ENCODE results near the gene LARGE1.

LARGE1 gene

GRCh38 chr22:33274214-33275072, 645.8 kb downstream of the LARGE1 start:
- no peak for DNase-seq

DNA sequence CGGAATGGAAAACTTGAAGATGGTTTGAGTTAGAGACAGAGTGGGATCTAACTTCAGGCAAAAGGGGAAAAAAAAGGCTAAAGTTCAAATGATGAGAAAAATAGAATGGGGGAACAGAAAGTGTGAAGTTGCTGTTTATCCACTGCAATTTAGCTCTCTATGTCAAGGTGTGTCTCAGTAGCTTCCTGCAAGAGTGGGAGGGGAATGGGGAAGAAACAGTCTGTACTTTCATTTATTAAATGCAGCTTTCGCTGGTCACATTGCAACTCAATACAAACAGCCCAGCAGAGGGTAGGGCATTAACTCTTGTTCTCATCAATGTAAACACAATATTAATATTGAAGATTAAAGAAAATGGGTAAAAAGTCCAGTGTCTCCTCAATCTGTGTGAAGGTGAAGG, 647.4 kb downstream of the LARGE1 start:
- DNase-seq, result no peak

- no peak for DNase-seq
These were observed 648.1 kb downstream of the LARGE1 start for GRCh38 chr22:33272180-33272579.

DNA sequence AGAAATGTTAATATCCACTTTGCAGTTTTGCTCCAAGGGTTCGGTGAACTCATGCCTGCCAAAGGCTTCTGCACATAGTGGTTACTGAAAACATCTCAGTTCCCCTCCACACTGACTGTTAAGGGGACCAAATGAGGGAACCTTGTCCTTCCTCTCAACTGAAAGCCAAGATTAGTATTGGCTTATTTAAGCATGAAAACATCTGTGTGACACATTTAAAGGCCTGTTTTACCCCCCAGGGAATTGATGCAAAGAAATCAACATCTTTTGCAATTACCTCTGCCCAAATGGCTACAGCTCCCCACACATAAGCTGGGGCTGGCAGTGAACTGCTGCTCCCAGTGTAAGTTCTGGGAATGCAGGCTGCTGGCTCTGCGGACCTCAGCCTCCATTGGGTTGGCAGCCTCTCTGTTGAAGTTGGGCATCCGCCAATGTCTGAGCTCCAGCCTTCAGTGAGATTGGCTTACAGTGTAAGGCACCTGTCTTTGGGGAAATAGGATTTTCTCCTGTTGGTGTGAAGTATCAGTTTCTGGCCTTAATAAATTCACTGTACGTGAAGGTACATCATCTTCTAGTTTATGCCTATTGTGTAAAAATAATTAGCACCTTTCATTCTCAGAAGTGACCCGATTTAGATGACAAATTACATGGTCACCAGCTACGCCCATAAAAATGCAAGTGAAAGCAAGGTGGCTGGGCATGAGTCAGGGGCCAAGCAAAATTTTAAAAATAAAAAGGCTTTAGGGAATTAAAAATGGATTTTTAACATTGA, 648.7 kb downstream of the LARGE1 start:
- no peak for DNase-seq

DNA sequence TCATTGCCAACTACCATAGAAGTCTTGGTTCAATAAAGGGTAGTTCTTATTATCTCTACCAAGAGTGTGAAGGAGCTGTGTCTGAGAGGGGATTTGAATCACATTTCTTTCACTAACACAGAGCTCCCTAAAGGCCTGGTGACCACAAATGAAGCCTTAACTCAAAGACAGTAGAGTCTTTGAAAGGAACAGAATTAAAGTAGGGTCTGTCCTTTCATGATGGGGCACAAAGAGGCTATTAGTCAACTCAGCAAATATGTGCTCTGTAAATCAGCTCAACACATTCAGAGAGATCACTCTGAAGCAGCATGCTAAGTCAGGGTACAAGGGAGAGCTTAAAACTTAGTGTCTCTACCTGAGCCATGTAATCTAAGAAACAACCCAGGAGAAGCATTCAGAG, 649.7 kb downstream of the LARGE1 start:
- DNase-seq, result no peak

DNA sequence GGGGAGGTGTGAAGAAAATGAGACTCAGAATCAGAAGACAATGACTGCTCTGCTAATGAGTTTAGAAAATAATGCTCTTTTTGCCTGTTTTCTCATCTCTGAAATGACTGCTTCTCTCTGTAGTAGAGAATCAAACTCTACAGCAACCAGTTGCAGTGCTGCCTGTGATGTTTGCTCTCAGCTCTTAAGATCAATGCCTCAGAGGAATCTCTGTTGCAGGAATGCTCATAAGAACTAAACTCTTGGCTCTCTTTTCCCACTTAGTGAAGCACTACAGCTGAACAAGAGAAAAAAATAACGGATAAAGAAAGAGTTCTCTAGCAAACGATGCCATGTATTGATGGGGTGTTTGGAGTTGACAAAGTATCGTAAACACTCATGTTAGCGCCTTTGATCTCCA, 658.6 kb downstream of the LARGE1 start:
- no peak for DNase-seq

GRCh38 chr22:33260498-33260897, 659.8 kb downstream of the LARGE1 start:
- DNase-seq, result no peak

DNA sequence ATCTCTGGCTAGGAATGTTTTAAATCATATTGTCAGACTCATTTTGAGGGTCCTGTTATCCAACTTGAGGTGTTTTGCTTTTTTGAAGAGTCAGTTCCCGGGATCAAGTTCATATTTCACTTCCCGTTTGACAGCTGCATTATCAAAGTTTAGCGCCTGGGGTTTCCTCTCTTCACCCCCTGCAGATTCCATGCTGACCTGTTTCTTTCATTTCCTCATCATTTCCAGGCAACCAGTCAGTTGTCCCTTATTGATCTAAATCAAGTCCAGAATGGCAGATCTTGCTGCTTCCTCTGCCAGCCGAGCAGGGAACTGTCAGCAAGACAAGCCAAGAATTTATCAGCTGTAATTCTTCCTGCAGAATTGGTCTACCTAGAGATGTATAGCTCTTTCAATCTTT, 664.5 kb downstream of the LARGE1 start:
- DNase-seq, result no peak

DNA sequence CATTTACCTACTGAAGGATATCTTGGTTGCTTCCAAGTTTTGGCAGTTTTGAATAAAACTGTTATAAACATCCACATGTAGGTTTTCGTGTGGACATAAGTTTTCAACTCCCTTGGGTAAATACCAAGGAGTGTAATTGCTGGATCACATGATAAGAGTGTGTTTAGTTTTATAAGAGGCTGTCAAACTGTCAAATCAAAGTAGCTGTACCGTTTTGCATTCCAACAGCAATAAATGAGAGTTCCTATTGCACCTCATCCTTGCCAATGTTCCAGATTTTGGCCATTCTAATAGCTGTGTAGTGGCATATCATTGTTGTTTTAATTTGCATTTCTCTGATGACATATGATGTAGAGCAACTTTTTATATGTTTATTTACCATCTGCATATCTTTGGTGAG, 671.3 kb downstream of the LARGE1 start:
- DNase-seq, result no peak

GRCh38 chr22:33247758-33248157, 672.5 kb downstream of the LARGE1 start:
- no peak for DNase-seq

- DNase-seq, result no peak
These were observed 678.2 kb downstream of the LARGE1 start for GRCh38 chr22:33242078-33242477.

DNA sequence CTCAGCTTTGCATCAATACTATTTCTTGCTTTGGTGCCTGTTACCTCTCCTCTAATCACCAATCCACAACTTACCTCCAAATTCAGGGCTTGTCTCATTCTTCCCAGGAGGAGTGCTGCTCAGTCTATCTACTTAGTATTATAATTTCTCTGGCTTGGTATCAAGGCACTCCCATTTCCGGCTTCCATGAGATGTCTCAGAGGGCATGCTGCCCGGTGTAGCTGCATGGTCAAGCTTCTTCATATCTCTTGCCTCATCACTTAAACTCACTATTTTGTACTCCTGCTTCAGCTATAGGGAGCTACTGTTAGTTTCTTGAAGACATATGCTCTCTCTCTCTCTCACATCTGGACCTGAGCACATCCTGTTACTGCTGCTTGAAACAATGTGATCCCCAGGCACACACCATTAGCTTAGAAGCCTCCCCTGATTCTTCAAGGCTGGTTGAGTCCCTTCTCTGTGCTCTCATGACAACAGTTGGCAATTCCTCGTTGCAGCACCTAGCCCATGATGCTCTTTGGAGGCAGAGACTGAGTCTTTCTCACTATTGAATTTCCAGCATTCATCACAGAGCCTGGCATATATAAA, 679.3 kb downstream of the LARGE1 start:
- no peak for DNase-seq

- DNase-seq, result no peak
These were observed 688.2 kb downstream of the LARGE1 start for GRCh38 chr22:33232071-33232470.

DNA sequence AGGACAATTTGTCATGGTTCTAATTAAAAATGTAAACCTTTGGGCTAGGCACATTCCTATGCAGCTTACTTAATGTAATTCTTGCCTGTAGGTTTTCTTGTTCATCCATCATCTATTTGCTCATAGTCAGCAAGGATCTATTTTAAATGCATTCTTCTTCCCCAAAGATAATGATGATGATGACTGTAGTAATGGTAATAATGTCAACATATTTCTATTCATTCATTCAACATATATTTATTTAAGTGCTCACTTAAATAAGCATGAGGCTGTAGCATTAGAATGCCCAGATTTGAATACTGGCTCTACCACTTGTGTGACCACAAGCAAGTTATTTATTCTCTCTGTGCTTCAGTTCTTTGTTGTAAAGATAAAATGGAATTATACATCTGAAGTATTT, 692.5 kb downstream of the LARGE1 start:
- no peak for DNase-seq

- DNase-seq, result no peak
These were observed 695.4 kb downstream of the LARGE1 start for GRCh38 chr22:33224841-33225240.

All from bone marrow (tissue), 2 donors.